ENCODE data around the gene NSD2. TPM values are rescaled to one million over a fixed set of nuclear protein-coding genes. Genes with fewer than 3 reads are reported as not detected.

Gene NSD2
- total RNA-seq, 1 experiment from 2014 or later: 128 TPM

- Mint-ChIP-seq H3K27ac (no peak overlapping the region), H3K27me3 (ENCODE audit: low read depth) (no peaks in the 10 kb centered on the region), H3K4me1 (0 out of 2 replicates have a peak, but pooled peaks cover 3% of the 10 kb centered on the region), H3K9me3 (no peaks in the 10 kb centered on the region), H3K36me3 (peaks cover 26% of the 10 kb centered on the region), H3K4me3 (no peak overlapping the region)
- TF ChIP-seq ZNF416 (CRISPR knock-in tag; IDR thresholded peaks at IDR 0.05) (no peak), EMX1 (CRISPR knock-in tag; IDR thresholded peaks at IDR 0.05) (no peak), SOX15 (CRISPR knock-in tag; IDR thresholded peaks at IDR 0.05) (no peak), E2F4 (CRISPR knock-in tag; IDR thresholded peaks at IDR 0.05; ENCODE audit: borderline replicate concordance, low read depth) (no peak), CBFB (CRISPR knock-in tag; IDR thresholded peaks at IDR 0.05; ENCODE audit: low read depth) (no peak), MAX (CRISPR knock-in tag; IDR thresholded peaks at IDR 0.05) (no peak), OVOL2 (CRISPR knock-in tag; IDR thresholded peaks at IDR 0.05; ENCODE audit: borderline replicate concordance) (no peak), SMAD3 (CRISPR knock-in tag; IDR thresholded peaks at IDR 0.05; ENCODE audit: borderline replicate concordance) (no peak), RELA (CRISPR knock-in tag; IDR thresholded peaks at IDR 0.05; ENCODE audit: borderline replicate concordance) (no peak), NR1H2 (CRISPR knock-in tag; IDR thresholded peaks at IDR 0.05) (no peak), NR3C1 (CRISPR knock-in tag; conservative IDR thresholded peaks at IDR 0.05; ENCODE audit: low read depth) (no peak), ZNF219 (CRISPR knock-in tag; IDR thresholded peaks at IDR 0.05; ENCODE audit: borderline replicate concordance) (no peak), ZBTB21 (CRISPR knock-in tag; IDR thresholded peaks at IDR 0.05; ENCODE audit: borderline replicate concordance) (no peak), AFF4 (CRISPR knock-in tag; IDR thresholded peaks at IDR 0.05; ENCODE audit: borderline replicate concordance) (no peak), ZNF138 (CRISPR knock-in tag; conservative IDR thresholded peaks at IDR 0.05) (no peak), TP53 (CRISPR knock-in tag; IDR thresholded peaks at IDR 0.05) (no peak)
- TF ChIP-seq, protein P1, sequence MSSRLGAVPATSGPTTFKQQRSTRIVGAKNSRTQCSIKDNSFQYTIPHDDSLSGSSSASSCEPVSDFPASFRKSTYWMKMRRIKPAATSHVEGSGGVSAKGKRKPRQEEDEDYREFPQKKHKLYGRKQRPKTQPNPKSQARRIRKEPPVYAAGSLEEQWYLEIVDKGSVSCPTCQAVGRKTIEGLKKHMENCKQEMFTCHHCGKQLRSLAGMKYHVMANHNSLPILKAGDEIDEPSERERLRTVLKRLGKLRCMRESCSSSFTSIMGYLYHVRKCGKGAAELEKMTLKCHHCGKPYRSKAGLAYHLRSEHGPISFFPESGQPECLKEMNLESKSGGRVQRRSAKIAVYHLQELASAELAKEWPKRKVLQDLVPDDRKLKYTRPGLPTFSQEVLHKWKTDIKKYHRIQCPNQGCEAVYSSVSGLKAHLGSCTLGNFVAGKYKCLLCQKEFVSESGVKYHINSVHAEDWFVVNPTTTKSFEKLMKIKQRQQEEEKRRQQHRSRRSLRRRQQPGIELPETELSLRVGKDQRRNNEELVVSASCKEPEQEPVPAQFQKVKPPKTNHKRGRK (CRISPR knock-in tag; IDR thresholded peaks at IDR 0.05; ENCODE audit: borderline replicate concordance): no peak
- TF ChIP-seq, protein P2, sequence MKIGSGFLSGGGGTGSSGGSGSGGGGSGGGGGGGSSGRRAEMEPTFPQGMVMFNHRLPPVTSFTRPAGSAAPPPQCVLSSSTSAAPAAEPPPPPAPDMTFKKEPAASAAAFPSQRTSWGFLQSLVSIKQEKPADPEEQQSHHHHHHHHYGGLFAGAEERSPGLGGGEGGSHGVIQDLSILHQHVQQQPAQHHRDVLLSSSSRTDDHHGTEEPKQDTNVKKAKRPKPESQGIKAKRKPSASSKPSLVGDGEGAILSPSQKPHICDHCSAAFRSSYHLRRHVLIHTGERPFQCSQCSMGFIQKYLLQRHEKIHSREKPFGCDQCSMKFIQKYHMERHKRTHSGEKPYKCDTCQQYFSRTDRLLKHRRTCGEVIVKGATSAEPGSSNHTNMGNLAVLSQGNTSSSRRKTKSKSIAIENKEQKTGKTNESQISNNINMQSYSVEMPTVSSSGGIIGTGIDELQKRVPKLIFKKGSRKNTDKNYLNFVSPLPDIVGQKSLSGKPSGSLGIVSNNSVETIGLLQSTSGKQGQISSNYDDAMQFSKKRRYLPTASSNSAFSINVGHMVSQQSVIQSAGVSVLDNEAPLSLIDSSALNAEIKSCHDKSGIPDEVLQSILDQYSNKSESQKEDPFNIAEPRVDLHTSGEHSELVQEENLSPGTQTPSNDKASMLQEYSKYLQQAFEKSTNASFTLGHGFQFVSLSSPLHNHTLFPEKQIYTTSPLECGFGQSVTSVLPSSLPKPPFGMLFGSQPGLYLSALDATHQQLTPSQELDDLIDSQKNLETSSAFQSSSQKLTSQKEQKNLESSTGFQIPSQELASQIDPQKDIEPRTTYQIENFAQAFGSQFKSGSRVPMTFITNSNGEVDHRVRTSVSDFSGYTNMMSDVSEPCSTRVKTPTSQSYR (CRISPR knock-in tag; IDR thresholded peaks at IDR 0.05): no peak
- ChIA-PET CTCF (interaction anchor here (0.7 to 0.9 kb wide), 2 partner anchors 10 to 18 kb away, joined by 3 read pairs; partner anchors contain the start of gene NELFA), POLR2A (no interaction called here)
- DNase-seq (ENCODE audit: low spot score): no peak
- no peak for ATAC-seq
Observed at GRCh38 chr4:1991087-1991486, 119.9 kb downstream of the NSD2 start.

All from WTC11 (cell line).